ENCODE data around the gene KNOP1. TPM values are rescaled to one million over a fixed set of nuclear protein-coding genes. Genes with fewer than 3 reads are reported as not detected.

The KNOP1 gene
- total RNA-seq, 2 donors from 2014 or later, result 83.9 to 95.9 TPM

DNA sequence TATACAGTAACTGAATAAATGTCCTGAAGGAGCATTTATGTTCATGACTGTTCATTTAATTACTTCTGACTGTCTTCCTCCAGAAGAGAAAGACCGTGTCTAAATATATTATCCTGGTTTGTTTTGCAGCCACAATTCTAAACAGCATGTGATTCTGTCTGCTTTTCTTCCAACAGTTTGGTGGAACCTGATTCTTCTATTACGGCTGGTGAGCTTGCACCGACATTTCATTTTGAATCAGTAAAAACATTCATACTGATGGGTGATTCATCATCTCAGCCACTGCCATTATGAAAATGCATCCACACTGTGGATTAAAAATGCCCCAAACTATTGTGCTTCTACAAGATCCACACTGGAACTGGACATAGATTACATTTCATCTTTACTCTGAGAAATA is 16.9 kb downstream of the KNOP1 start:
- H3K27me3 ChIP-seq (ENCODE audit: control insufficient read depth, insufficient read depth, low read length, poor library complexity, severe bottlenecking), result no peaks in the 10 kb centered on the region
- Mint-ChIP-seq H3K27ac (no peak overlapping the region), H3K9me3 (no peaks in the 10 kb centered on the region), H3K36me3 (ENCODE audit: low read depth) (peaks cover 91% of the 10 kb centered on the region), H3K27me3 (ENCODE audit: insufficient read depth) (no peaks in the 10 kb centered on the region), H3K4me1 (no peaks in the 10 kb centered on the region), H3K4me3 (no peak overlapping the region)
- H3K9ac ChIP-seq (ENCODE audit: extremely low read depth, low read length, poor library complexity, severe bottlenecking), result no peak overlapping the region
- H3K36me3 ChIP-seq (ENCODE audit: control insufficient read depth, insufficient read depth, low read length), result peaks cover 78% of the 10 kb centered on the region
- DNase-seq, result no peak
- no peak overlapping the region for H3K4me3 ChIP-seq (ENCODE audit: low read length)
- no peaks in the 10 kb centered on the region for H3K4me1 ChIP-seq (ENCODE audit: control insufficient read depth, insufficient read depth, low read length)
- WGBS, 2 experiments (ENCODE audit: insufficient coverage in 1 of 2, insufficient read length in 1 of 2), result 96 to 100% methylated on average over 3 of the region's 3 CpGs
- TF ChIP-seq, protein P1, sequence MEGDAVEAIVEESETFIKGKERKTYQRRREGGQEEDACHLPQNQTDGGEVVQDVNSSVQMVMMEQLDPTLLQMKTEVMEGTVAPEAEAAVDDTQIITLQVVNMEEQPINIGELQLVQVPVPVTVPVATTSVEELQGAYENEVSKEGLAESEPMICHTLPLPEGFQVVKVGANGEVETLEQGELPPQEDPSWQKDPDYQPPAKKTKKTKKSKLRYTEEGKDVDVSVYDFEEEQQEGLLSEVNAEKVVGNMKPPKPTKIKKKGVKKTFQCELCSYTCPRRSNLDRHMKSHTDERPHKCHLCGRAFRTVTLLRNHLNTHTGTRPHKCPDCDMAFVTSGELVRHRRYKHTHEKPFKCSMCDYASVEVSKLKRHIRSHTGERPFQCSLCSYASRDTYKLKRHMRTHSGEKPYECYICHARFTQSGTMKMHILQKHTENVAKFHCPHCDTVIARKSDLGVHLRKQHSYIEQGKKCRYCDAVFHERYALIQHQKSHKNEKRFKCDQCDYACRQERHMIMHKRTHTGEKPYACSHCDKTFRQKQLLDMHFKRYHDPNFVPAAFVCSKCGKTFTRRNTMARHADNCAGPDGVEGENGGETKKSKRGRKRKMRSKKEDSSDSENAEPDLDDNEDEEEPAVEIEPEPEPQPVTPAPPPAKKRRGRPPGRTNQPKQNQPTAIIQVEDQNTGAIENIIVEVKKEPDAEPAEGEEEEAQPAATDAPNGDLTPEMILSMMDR (conservative IDR thresholded peaks at IDR 0.05), result no peak
- no peak overlapping the region for H3K27ac ChIP-seq (ENCODE audit: low read depth, low read length)
- H3K9me3 ChIP-seq (ENCODE audit: control insufficient read depth, low read length), result no peaks in the 10 kb centered on the region

DNA sequence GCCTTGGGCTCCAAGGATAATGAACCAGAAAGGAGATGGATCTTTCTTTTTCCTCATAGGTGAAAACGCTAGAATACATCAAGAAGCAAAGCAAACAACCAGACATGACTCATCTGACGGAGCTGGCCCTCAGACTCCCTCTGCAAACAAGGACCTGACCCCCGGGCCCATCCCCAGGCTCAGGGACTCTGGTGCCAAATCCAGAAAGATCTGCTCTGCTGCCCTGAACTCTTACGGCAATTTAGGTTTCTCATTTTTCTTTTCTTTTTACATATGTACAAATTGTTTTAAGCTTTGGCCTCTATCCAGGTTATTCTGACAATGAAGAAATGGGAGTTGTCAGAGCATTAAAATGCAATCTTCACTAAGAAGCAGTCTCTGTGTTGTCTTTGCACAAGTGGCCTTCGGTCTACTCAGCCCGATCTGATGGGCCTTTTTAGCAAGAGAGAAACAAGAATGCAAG is 17.7 kb downstream of the KNOP1 start:
- H3K27me3 Mint-ChIP-seq (ENCODE audit: insufficient read depth), result no peaks in the 10 kb centered on the region

DNA sequence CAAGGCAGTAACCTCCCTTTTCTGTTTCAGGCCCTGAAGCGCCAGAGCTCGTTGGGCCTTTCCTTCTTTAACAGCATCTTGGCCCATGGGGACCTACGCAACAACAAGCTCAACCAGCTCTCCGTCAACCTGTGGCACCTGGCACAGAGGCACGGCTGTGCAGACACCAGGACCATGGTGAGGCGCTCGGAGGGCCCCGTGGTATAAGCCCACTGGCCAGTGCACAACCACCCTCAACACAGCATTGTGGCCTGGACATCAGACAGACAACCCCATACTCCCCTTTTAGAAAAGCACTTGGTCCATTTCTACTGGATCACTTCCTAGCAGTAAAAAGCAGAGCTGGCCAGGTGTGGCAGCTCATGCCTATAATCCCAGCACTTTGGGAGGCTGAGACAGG is 18.6 kb downstream of the KNOP1 start:
- no peaks in the 10 kb centered on the region for H3K27me3 Mint-ChIP-seq (ENCODE audit: insufficient read depth)
- Histone ChIP-seq H3K9me3 (ENCODE audit: control insufficient read depth, low read length) (no peaks in the 10 kb centered on the region), H3K27me3 (ENCODE audit: control insufficient read depth, insufficient read depth, low read length, poor library complexity, severe bottlenecking) (no peaks in the 10 kb centered on the region), H3K4me3 (ENCODE audit: low read length) (no peak overlapping the region), H3K36me3 (ENCODE audit: control insufficient read depth, insufficient read depth, low read length) (peaks cover 70% of the 10 kb centered on the region), H3K9ac (ENCODE audit: extremely low read depth, low read length, poor library complexity, severe bottlenecking) (no peak overlapping the region), H3K4me1 (ENCODE audit: control insufficient read depth, insufficient read depth, low read length) (no peaks in the 10 kb centered on the region), H3K27ac (ENCODE audit: low read depth, low read length) (no peak overlapping the region)
- H3K27ac Mint-ChIP-seq, result no peak overlapping the region
- H3K9me3 Mint-ChIP-seq, result no peaks in the 10 kb centered on the region
- TF ChIP-seq, protein P1 (conservative IDR thresholded peaks at IDR 0.05), result no peak
- no peaks in the 10 kb centered on the region for H3K4me1 Mint-ChIP-seq
- no peak overlapping the region for H3K4me3 Mint-ChIP-seq
- peaks cover 81% of the 10 kb centered on the region for H3K36me3 Mint-ChIP-seq (ENCODE audit: low read depth)
- no peak for DNase-seq
- 95 to 97% methylated on average over 5 to 8 of the region's 8 CpGs for WGBS, 2 experiments (ENCODE audit: insufficient coverage in 1 of 2, insufficient read length in 1 of 2)

More for the DNA sequence above, 17.7 kb downstream of the KNOP1 start:
- Histone ChIP-seq H3K27ac (ENCODE audit: low read depth, low read length) (no peak overlapping the region), H3K36me3 (ENCODE audit: control insufficient read depth, insufficient read depth, low read length) (peaks cover 73% of the 10 kb centered on the region), H3K4me1 (ENCODE audit: control insufficient read depth, insufficient read depth, low read length) (no peaks in the 10 kb centered on the region), H3K9ac (ENCODE audit: extremely low read depth, low read length, poor library complexity, severe bottlenecking) (no peak overlapping the region), H3K4me3 (ENCODE audit: low read length) (no peak overlapping the region), H3K9me3 (ENCODE audit: control insufficient read depth, low read length) (no peaks in the 10 kb centered on the region), H3K27me3 (ENCODE audit: control insufficient read depth, insufficient read depth, low read length, poor library complexity, severe bottlenecking) (no peaks in the 10 kb centered on the region)
- TF ChIP-seq, protein P1 (conservative IDR thresholded peaks at IDR 0.05), result no peak
- Mint-ChIP-seq H3K9me3 (no peaks in the 10 kb centered on the region), H3K27ac (peak overlapping the region; percentile 1), H3K4me3 (no peak overlapping the region), H3K4me1 (no peaks in the 10 kb centered on the region), H3K36me3 (ENCODE audit: low read depth) (peaks cover 84% of the 10 kb centered on the region)
- DNase-seq, result no peak
- WGBS, 2 experiments (ENCODE audit: insufficient coverage in 1 of 2, insufficient read length in 1 of 2), result 93 to 95% methylated on average over 5 to 6 of the region's 6 CpGs

Data from endodermal cell (in vitro differentiated cells).